ENCODE results near the gene MAP3K5. TPM values are rescaled to one million over a fixed set of nuclear protein-coding genes. Genes with fewer than 3 reads are reported as not detected.
A peak's percentile ranks its signal among the peaks of the same experiment; 100 is the strongest.

The MAP3K5 gene
- total and polyA plus RNA-seq, 2 of the 8 experiments (the other 6 are each of a cell fraction or from before 2014, with no cell fraction given) = 0.63 to 2.6 TPM

DNA sequence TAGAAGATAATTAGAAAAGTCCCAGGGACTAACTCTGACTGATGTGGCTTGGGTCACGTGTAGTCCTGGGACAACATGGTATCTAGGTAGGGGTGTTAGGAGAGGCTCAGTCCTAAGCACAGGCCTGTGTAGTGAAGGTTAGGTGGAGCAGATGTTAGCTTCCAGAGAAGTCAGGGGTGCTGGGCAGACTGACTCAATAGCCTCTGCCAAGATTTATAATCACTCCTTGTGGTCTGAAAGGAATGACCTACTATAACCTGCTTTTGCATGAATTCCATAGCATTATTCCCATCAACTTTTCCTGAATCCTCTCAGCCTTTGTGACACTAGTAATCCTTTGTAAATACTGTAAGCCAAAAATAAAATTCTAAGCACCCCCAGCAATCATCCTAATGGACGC lies 19.9 kb upstream of the MAP3K5 start:
- no peak overlapping the region for H4K5ac ChIP-seq (ENCODE audit: insufficient read length, low read depth, low read length)
- TF ChIP-seq PHF8 (conservative IDR thresholded peaks at IDR 0.05; ENCODE audit: low read depth, low read length) (no peak), TAF7 (optimal IDR thresholded peaks at IDR 0.05; ENCODE audit: borderline replicate concordance, low read depth, low read length) (no peak), BRCA1 (IDR thresholded peaks at IDR 0.05; ENCODE audit: low read depth, low read length) (no peak), GABPA (IDR thresholded peaks at IDR 0.05; ENCODE audit: borderline replicate concordance, insufficient read depth, low read length) (no peak), CHD2 (IDR thresholded peaks at IDR 0.05; ENCODE audit: low read length) (no peak)
- TF ChIP-seq, protein P1, sequence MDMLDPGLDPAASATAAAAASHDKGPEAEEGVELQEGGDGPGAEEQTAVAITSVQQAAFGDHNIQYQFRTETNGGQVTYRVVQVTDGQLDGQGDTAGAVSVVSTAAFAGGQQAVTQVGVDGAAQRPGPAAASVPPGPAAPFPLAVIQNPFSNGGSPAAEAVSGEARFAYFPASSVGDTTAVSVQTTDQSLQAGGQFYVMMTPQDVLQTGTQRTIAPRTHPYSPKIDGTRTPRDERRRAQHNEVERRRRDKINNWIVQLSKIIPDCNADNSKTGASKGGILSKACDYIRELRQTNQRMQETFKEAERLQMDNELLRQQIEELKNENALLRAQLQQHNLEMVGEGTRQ (IDR thresholded peaks at IDR 0.05; ENCODE audit: low read length) = no peak
- TF ChIP-seq, protein P2, sequence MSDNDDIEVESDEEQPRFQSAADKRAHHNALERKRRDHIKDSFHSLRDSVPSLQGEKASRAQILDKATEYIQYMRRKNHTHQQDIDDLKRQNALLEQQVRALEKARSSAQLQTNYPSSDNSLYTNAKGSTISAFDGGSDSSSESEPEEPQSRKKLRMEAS (IDR thresholded peaks at IDR 0.05) = no peak

More for the DNA sequence above, 19.9 kb upstream of the MAP3K5 start:
- Histone ChIP-seq H3K14ac (ENCODE audit: insufficient read length) (no peak overlapping the region), H3K79me2 (ENCODE audit: control insufficient read depth in 1 of 2, insufficient read depth in 2 of 2, low read length in 2 of 2) (no peaks in the 10 kb centered on the region), H4K8ac (ENCODE audit: extremely low read depth, insufficient read depth, low read length) (no peak overlapping the region), H4K91ac (replicated peaks; ENCODE audit: insufficient read length, low read length) (no peak overlapping the region), H3K23ac (ENCODE audit: insufficient read length) (no peak overlapping the region), H3K4me2 (ENCODE audit: insufficient read depth in 1 of 2, low read depth in 2 of 2, low read length in 2 of 2) (no peak overlapping the region), H3K4me1 (replicated peaks in 1 of 4; ENCODE audit: control insufficient read depth in 3 of 4, insufficient read depth in 4 of 4, low read length in 3 of 4) (no peaks in the 10 kb centered on the region), H4K20me1 (replicated peaks in 1 of 2; ENCODE audit: control insufficient read depth in 1 of 2, insufficient read depth in 2 of 2, low read length in 2 of 2) (no peaks in the 10 kb centered on the region), H3K18ac (ENCODE audit: extremely low read depth, low read length) (no peak overlapping the region), H3K23me2 (ENCODE audit: low read depth, low read length) (no peaks in the 10 kb centered on the region), H3K9me3 (ENCODE audit: insufficient read depth in 2 of 2, low read depth in 1 of 2, low read length in 1 of 2) (no peaks in the 10 kb centered on the region), H3K56ac (replicated peaks; ENCODE audit: insufficient read length, low read depth, low read length) (no peak overlapping the region), H2BK15ac (ENCODE audit: low read length) (no peak overlapping the region), H3K9ac (replicated peaks in 1 of 4; ENCODE audit: extremely low read depth in 1 of 4, low read depth in 3 of 4, low read length in 3 of 4) (no peak overlapping the region), H2AK5ac (ENCODE audit: low read depth, low read length) (no peak overlapping the region), H3K27me3 (replicated peaks in 1 of 4; ENCODE audit: control insufficient read depth in 3 of 4, extremely low read depth in 1 of 4, insufficient read depth in 3 of 4, low read length in 3 of 4) (no peaks in the 10 kb centered on the region), H3K36me3 (ENCODE audit: control insufficient read depth in 2 of 4, insufficient read depth in 4 of 4, low read length in 3 of 4) (no peaks in the 10 kb centered on the region), H3K4me3 (ENCODE audit: extremely low read depth in 1 of 4, insufficient read depth in 2 of 4, low read depth in 3 of 4, low read length in 4 of 4) (no peak overlapping the region), H2BK5ac (ENCODE audit: low read depth, low read length) (no peak overlapping the region), H3K4ac (replicated peaks; ENCODE audit: insufficient read length, low read depth, low read length) (no peak overlapping the region), H2BK120ac (replicated peaks; ENCODE audit: low read depth, low read length) (no peak overlapping the region), H3K79me1 (ENCODE audit: low read depth, low read length) (no peaks in the 10 kb centered on the region), H3K27ac (ENCODE audit: low read depth, low read length) (no peak overlapping the region), H2AFZ (ENCODE audit: low read length) (no peak overlapping the region), H2BK12ac (ENCODE audit: low read depth, low read length) (0 out of 2 replicates have a peak overlapping the region, but pooled peaks have one; percentile 63), H2BK20ac (ENCODE audit: low read length) (0 out of 2 replicates have a peak overlapping the region, but pooled peaks have one; percentile 32)
- POLR2A ChIA-PET (ENCODE audit: partially characterized antibody) = interaction anchor here (0.7 to 1.2 kb wide), 2 partner anchors 8 to 10 kb away, joined by 3 read pairs; no protein-coding TSS in a partner anchor
- WGBS, 2 experiments (ENCODE audit: extremely low coverage in 1 of 2, insufficient coverage in 1 of 2, insufficient read length in 1 of 2, insufficient replicate concordance in 2 of 2, low coverage in 1 of 2, low lambda C conversion rate in 2 of 2, missing lambda C conversion rate in 1 of 2) = 83% methylated on average over 2 of the region's 2 CpGs; no CpG with 5 or more reads in 1 of the 2 experiments
- no peak for DNase-seq (ENCODE audit: low read depth in 1 of 2, low spot score in 2 of 2)
- CTCF ChIA-PET (ENCODE audit: partially characterized antibody) = interaction anchor here (0.9 kb wide), 1 partner anchor 77 kb away, joined by 3 read pairs; no protein-coding TSS in a partner anchor
- no peak for FAIRE-seq

Data from H1 (cell line).